D341Med (cell line): ENCODE data around the gene PBX1.
"Not testable (repeated sequence)": the region's sequence is repeated elsewhere in the genome, so short reads cannot be mapped to it uniquely, and the experiment has no call there.

ENCODE experiments used
- DNase-seq: peaks from one replicate; pipeline ENCODE4 v3.0.0; 2012; ENCODE audit warnings: low spot score

The PBX1 gene

GRCh38 chr1:164643018-164643417 is 84.0 kb downstream of the PBX1 start:
- DNase-seq = no peak

GRCh38 chr1:164644268-164644667 is 85.3 kb downstream of the PBX1 start:
- no peak for DNase-seq

- no peak for DNase-seq
These were observed 86.0 kb downstream of the PBX1 start for GRCh38 chr1:164644774-164645644.

GRCh38 chr1:164645921-164646320 is 86.9 kb downstream of the PBX1 start:
- DNase-seq = no peak

- DNase-seq = no peak
These were observed 88.2 kb downstream of the PBX1 start for GRCh38 chr1:164647211-164647610.

GRCh38 chr1:164648636-164649035 is 89.7 kb downstream of the PBX1 start:
- DNase-seq = no peak

- no peak for DNase-seq
These were observed 90.2 kb downstream of the PBX1 start for GRCh38 chr1:164649146-164649545.

- no peak for DNase-seq
These were observed 91.5 kb downstream of the PBX1 start for GRCh38 chr1:164650531-164650930.

GRCh38 chr1:164651351-164651951 is 92.5 kb downstream of the PBX1 start:
- DNase-seq = no peak

- DNase-seq = not testable (repeated sequence)
These were observed 94.0 kb downstream of the PBX1 start for GRCh38 chr1:164652969-164653368.

GRCh38 chr1:164653705-164654104 is 94.7 kb downstream of the PBX1 start:
- DNase-seq = no peak

- no peak for DNase-seq
These were observed 95.2 kb downstream of the PBX1 start for GRCh38 chr1:164654200-164654599.

- no peak for DNase-seq
These were observed 99.9 kb downstream of the PBX1 start for GRCh38 chr1:164658864-164659263.

- no peak for DNase-seq
These were observed 100.8 kb downstream of the PBX1 start for GRCh38 chr1:164659621-164660411.

- no peak for DNase-seq
These were observed 101.4 kb downstream of the PBX1 start for GRCh38 chr1:164660412-164660772.

GRCh38 chr1:164660775-164661174 is 101.8 kb downstream of the PBX1 start:
- no peak for DNase-seq

- DNase-seq = no peak
These were observed 103.5 kb downstream of the PBX1 start for GRCh38 chr1:164662462-164662861.

- no peak for DNase-seq
These were observed 104.0 kb downstream of the PBX1 start for GRCh38 chr1:164662955-164663354.

GRCh38 chr1:164664127-164664526 is 105.1 kb downstream of the PBX1 start:
- no peak for DNase-seq

- no peak for DNase-seq
These were observed 108.0 kb downstream of the PBX1 start for GRCh38 chr1:164667001-164667400.

GRCh38 chr1:164667600-164667999 is 108.6 kb downstream of the PBX1 start:
- no peak for DNase-seq

- no peak for DNase-seq
These were observed 109.8 kb downstream of the PBX1 start for GRCh38 chr1:164668491-164669400.
